Measurements from ENCODE around the gene SEMA6C. TPM values are rescaled to one million over a fixed set of nuclear protein-coding genes. Genes with fewer than 3 reads are reported as not detected.

SEMA6C gene
- total RNA-seq, 1 donor from 2014 or later, result 14.9 TPM

- Mint-ChIP-seq H3K4me3 (no peak overlapping the region), H3K36me3 (no peaks in the 10 kb centered on the region), H3K27me3 (ENCODE audit: low read depth) (no peaks in the 10 kb centered on the region), H3K9me3 (no peaks in the 10 kb centered on the region), H3K4me1 (no peaks in the 10 kb centered on the region), H3K27ac (no peak overlapping the region)
- TF ChIP-seq CTCF (IDR thresholded peaks at IDR 0.05; ENCODE audit: unreplicated experiment), result no peak
- DNase-seq (ENCODE audit: low spot score in 2 of 2, unreplicated experiment in 2 of 2), result no peak
Measured at GRCh38 chr1:151085953-151086559, 60.4 kb downstream of the SEMA6C start.

Other genes with a start within 250 kb of the SEMA6C start
- 101 to 103 TPM (median 101 TPM) in 3 replicates for gene SETDB1, start 220.3 kb downstream of the SEMA6C start, total RNA-seq
- gene CERS2, start 171.8 kb downstream of the SEMA6C start, total RNA-seq, result 127 to 137 TPM (median 132 TPM) in 3 replicates
- 1.2 TPM in 3 replicates for gene ANXA9, start 164.3 kb downstream of the SEMA6C start, total RNA-seq
- gene MINDY1, start 139.7 kb downstream of the SEMA6C start, total RNA-seq, result 29.7 to 31.7 TPM (median 30.9 TPM) in 3 replicates
- gene PRUNE1, start 138.2 kb downstream of the SEMA6C start, total RNA-seq, result 25.0 to 25.8 TPM (median 25.4 TPM) in 3 replicates
- gene BNIPL, start 110.0 kb downstream of the SEMA6C start, total RNA-seq, result 4.2 to 5.7 TPM (median 4.6 TPM) in 3 replicates
- 4.2 to 4.6 TPM (median 4.2 TPM) in 3 replicates for gene C1orf56, start 98.9 kb downstream of the SEMA6C start, total RNA-seq
- 93.4 to 97.8 TPM (median 97.0 TPM) in 3 replicates for gene CDC42SE1, start 87.0 kb downstream of the SEMA6C start, total RNA-seq
- gene MLLT11, start 86.2 kb downstream of the SEMA6C start, total RNA-seq, result 16.3 to 18.9 TPM (median 16.9 TPM) in 3 replicates
- gene GABPB2, start 75.9 kb downstream of the SEMA6C start, total RNA-seq, result 10.5 to 11.9 TPM (median 11.6 TPM) in 3 replicates
- gene TNFAIP8L2, start 10.0 kb upstream of the SEMA6C start, total RNA-seq, result not detected in 3 replicates
- gene LYSMD1, start 19.3 kb upstream of the SEMA6C start, total RNA-seq, result 9.9 to 11.8 TPM (median 11.4 TPM) in 3 replicates
- gene SCNM1, start 19.5 kb upstream of the SEMA6C start, total RNA-seq, result 34.9 to 37.1 TPM (median 36.9 TPM) in 3 replicates
- gene TMOD4, start 29.4 kb upstream of the SEMA6C start, total RNA-seq, result 0.77 to 1.7 TPM (median 1.1 TPM) in 3 replicates
- 76.8 to 87.2 TPM (median 82.3 TPM) in 3 replicates for gene VPS72, start 43.6 kb upstream of the SEMA6C start, total RNA-seq
- gene PIP5K1A, start 51.9 kb upstream of the SEMA6C start, total RNA-seq, result 122 to 130 TPM (median 124 TPM) in 3 replicates
- 114 to 127 TPM (median 126 TPM) in 3 replicates for gene PSMD4, start 108.1 kb upstream of the SEMA6C start, total RNA-seq
- gene ZNF687, start 135.7 kb upstream of the SEMA6C start, total RNA-seq, result 32.1 to 37.2 TPM (median 32.3 TPM) in 3 replicates
- gene PI4KB, start 180.8 kb upstream of the SEMA6C start, total RNA-seq, result 67.2 to 77.6 TPM (median 73.7 TPM) in 3 replicates
- gene RFX5, start 200.6 kb upstream of the SEMA6C start, total RNA-seq, result 82.8 to 89.5 TPM (median 88.2 TPM) in 3 replicates
- gene SELENBP1, start 226.1 kb upstream of the SEMA6C start, total RNA-seq, result 51.1 to 58.5 TPM (median 53.3 TPM) in 3 replicates

Measured in mesothelial cell of epicardium (in vitro differentiated cells).